GM19455 (cell line): ENCODE measurements around the gene MRPS34.

Experiments
- ATAC-seq: cut with Tn5 transposase; IDR thresholded peaks from one replicate; pipeline ENCODE4 v1.9.1; 2021; ENCODE audit not compliant: unreplicated experiment

Gene MRPS34

DNA sequence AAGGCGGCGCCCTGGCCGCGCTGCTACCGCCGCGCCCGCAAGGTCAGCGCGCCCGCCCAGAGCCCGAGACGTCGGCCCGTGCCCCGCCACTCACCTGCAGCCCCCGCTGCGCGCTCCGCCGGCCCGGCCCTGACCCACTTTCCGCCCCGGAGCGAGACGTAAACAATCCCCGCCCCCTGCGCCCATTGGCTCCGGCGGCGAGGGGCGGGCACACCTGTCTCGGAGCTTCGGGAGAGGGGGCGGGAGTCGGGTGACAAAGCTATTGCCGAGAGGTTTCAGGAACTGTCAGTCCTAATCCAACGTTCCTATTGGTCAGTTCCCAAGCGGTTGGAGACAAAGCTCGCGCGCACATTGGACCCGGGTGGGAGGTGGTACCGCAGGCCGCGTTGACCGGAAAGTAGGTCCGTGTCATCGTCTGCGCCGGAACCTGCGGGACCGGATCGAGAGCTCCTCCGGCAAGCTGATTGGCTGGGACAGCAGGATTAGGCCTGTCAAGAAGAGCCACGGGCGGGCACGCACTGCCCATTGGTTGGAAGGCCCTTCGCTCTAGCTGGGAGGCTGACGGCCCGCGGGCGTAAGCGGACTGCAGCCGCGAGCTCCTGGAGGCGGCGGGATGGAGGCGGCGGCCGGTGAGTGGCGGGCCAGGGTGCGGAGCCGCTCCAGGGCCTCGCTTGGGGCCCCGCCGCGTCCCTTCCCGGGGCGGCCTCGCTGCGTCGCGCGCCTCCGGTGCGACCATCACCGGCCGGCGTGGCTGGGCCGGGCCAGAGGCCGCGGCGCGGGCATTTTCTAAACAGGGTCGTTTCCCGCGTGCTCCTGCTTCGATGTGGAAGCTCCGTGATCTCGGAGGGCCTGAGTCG, 9.7 kb upstream of the MRPS34 start, which contains the start of the genes NUBP2 and SPSB3:
Gene NUBP2 (plus strand): TSS at position 553 of the 857 bp plus-strand sequence. CDS start 61 bp downstream, at position 614.
Gene SPSB3 (minus strand): TSS at position 164 of the 857 bp plus-strand sequence. CDS start 1,088 bp downstream, outside the sequence.
- ATAC-seq = peak; percentile 83

DNA sequence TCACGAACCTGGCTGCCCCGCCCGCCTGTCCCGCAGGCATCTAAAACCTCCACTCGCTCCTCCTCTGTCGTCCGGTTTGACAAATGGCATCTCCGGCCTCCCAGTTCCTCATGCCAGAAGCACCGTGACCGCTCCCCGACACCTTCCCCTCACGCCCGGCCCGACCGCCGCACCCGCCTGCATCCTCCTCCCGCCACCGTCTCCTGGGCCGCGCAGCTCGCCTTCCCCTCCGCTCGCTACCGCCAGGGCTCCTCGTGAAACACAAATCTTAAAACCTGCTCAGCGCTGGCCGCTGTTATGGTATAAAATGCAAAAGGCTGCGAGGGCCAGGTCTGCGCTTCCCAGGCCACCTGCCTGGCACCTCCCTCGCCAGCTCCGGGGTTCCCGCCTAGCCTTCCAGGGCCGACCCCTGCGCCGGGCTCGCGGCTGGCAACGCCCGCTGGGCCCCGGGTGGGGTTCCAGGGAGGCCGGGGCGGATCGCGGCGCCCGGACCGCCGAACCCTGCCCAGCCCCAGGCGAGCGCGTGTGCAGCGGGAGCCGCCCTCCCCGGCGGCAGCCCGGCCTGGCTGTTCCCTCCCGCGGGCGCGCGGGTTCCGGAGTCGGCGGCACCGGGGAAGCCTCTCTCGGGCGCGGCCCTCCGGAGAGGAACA, 8.9 kb upstream of the MRPS34 start:
- ATAC-seq = peak; percentile 10

DNA sequence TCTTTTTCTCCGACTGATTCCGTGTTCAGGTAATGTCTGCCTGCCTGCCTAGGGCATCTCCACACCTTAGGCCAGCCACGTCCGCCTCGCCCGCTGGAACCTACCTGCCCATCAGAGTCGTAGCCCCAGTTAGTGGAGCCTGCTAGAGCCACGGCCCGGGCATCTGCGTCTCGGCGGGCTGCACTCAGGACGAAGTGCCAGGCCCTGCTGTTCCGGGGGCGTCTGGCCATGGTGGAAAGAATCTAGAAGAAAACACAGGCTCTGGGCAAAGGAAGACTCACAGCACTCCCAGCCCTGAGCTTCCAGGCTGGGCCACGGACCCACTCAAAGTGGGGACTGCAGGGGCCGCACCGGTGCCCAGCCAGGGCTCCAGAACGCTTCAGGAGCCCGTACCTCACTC, 8.3 kb upstream of the MRPS34 start:
- no peak for ATAC-seq

DNA sequence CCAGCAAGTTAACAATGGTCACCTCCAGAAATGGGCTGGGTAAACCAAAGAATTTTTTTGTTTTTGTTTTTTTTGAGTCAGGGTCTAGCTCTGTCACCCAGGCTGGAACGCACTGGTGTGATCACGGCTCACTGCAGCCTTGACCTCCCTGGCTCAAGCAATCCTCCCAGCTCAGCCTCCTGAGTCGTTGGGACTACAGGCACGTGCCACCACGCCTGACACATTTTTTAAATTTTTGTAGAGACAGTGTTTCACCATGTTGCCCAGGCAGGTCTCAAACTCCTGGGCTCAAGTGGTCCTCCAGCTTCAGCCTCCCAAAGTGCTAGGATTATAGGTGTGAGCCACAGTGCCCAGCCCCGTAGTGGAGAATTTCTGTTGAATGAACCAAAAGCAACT, 7.7 kb upstream of the MRPS34 start:
- ATAC-seq = no peak

DNA sequence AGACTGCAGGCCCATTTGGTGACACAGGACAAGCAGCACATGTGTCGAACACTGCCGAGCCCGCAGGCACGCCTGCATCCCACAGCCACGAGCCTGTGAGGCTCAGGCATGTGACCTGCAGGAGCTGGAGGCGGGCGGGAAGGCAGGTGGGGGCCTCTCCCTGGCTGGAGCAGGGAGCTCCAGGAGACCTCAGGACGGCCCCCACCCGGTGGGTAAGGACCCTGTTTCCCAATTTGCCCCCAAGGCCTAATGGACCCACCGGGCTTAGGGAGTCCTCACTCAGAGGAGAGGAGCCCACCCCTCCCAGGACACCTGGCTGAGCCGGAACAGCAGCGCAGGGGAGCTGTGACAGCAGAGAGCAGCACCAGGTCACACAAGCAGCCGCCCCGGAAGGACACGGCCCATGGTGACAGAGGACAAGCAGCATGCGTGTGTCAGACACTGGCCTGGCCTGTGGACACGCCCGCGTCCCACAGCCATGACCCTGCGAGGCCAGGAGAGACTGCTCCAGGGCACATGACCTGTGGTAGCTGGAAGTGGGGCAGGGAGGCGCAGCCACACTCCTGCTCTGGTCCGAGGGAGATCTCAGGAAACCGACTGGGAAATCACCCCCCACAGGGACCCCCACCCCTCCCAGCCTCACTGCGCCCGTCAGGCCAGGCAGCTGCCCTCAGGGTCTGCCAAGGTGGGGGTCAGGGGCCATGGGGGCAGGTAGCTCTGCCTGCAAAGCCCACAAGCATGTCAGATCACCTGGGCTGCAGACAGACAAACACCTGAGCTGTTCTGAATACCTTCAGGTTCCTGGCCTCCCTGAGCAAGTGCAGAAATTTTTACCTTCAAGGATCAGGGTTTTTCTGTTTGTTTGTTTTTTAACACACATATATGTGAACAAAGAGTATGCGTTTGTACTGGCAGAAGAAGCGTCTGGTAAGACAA, 7.1 kb upstream of the MRPS34 start:
- ATAC-seq = no peak

DNA sequence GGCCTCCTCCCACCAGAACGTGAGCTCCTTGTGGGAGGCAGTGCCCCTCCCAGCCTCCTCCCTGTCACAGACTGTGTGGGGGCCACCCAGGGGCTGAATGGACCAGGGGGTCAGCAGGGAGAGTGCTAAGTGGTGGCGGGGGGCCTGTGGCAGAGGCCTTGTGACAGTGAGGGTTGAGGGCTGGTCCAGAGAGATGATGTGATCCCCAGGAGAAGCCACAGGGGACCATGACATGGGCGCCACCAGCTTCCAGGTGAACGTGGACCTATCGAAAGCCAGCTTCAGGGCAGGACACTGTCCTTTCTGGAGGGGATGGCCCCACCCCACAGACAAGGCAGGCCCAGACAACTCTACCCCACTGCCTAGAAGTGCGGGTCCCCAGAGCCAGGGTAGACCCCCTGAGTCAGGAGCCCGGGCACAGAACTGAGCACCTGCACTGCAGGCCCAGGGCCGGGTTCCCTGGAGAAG, 6.3 kb upstream of the MRPS34 start:
- ATAC-seq = no peak

DNA sequence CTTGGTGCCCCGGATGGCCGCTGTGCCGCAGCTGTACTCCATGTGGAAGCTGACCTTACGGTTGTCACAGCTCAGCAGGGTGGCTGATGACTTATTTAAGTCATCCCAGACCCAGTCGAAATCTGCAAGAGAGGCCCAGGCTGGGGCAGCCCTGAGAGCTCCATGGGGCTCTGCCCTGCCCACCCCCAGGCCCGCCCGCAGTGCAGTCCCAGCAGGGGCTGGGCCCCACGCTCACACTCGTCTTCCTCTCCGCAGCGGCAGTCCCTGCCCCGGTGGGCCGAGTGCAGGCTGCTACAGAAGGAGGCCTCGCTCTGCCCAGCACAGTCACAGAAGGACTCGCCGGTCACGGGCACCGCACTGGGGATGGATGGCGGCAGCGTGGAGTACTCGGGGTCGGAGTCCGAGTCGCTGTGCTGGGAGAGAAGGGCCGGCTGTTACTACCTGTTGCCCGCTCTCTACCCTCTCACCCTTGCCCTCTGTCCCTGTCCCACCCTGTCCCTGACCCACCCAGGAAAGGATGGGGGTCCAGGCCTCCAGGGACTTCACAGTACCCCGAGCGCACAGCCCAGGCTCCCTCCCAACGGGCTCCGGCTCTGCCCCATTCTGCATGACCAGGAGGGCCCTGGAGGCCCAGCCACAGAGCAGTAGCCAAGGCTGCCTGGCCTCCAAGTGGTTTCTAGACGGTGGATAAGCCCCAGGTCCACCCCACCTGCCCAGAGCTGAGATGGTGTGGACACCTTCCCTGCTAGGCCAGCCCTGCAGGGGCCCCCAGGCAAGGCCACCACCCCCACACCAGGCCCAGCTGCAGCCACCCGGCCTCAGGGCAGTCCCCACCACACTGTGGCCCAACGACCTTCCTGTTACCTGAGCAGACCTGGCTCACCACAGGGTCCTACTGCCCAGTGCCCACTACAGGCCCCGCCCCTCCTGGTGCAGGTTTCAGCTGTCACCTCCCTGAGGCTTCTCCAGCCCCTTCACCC, 5.6 kb upstream of the MRPS34 start:
- no peak for ATAC-seq

DNA sequence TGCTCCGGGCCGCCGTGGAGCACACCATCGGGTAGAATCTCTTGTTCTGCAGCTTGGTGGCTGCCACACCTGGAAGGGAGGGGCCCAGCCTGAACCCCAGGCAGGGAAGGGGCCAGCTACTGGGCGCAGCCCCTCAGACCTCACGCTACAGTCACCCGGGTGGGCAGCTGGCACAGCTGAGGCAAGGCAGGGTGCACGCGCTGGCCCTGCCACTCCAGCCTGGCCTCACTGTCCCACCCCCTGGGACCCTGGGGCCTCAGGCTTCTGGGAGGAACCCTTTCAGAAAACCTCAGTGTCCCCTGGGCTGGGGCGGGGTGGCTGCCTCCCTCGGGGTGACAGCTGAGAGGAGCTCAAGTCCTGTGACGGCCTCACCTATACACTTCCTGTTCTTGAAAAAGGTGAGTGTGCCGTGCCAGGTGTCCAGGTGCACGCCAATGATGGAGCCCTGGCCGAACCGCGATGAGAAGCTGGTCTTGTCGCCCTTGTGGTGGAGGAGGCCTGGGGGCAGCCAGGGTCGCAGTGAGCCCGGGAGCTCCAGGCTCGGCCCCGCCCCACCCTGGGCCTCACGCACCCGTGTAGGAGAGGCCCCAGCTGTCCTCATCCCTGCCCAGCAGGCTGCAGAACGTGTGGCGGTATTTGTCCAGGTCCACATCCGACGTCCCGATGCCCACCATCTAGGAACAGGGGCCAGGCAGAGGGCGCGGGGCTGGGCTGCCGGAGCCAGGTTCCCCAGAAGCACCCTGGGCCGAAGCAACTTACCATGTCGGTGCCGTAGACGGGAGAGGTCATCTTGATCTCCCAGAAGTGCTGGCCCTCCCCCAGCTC, 4.7 kb upstream of the MRPS34 start:
- ATAC-seq = no peak

DNA sequence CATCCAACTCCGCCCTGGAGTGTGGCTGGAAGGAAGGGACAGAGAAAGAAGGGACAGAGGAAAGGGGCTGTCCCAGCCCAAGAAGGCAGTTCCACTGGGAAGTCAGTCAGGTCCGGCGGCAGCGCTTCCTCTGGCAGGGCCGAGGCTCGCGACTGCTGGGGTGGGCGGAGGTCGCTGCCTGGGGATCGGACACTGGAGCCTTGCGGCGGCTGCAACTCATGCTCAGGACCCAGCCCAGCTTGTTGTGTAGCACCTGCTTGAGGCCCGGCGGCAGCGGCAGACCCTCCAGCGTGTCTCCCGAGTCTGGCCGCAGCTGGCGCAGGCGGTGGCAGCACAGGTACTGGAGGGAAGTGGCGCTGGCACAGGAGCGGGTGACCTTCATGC, 4.0 kb upstream of the MRPS34 start:
- ATAC-seq = no peak

DNA sequence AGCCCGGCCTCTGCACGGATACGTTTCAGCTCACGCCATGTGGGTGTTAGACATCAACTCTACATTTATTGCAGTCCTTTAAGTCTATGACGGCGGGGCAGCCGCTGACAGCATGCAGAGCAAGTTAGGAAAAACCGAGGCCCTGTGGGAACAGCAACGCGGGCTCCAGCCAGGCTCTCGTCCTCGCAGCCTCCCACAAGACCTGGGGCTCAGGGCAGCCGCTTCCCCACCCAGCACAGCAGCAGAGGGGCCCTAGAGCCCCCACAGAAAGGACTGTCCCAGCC, 3.7 kb upstream of the MRPS34 start:
- ATAC-seq = no peak

DNA sequence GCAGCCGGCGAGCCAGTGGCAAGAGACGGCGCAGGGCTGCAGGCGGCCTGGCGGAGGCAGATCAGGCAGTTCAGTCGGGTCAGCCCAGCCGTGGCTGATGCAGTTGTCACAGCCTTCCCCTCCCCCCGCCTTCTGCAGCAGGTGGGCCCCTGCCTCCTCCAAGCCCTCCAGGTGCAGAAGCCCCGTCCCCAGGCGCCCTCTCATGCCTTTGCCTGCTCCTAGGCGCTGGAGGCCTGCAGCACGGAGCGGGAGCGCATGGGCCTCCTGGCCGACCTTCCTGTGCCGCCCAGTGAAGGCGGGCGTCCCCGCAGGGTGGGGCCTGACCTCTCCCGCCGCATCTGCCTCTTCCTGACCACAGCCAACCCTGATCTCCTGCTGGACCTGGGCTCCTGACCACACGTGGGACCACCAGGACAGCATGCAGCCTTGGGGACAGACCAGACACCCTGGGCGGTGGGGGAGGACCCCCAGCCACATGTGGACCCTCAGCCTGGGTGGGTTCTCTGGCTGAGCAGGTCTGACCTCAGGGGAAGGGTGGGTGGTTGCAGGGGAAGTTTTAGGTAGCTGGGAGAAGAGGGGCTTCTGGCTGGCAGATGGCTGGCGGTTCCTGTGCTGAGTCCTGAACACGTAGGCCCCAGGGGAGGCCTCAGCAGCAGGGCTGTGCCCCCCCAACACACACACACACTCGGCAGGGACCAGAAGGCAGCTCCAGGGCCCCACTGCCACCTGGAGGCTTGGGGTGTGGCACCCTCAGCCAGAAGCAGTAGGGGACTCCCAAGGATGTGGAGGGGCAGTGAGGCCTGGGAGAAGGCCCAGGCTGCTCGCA, 3.1 kb upstream of the MRPS34 start:
- ATAC-seq = no peak

DNA sequence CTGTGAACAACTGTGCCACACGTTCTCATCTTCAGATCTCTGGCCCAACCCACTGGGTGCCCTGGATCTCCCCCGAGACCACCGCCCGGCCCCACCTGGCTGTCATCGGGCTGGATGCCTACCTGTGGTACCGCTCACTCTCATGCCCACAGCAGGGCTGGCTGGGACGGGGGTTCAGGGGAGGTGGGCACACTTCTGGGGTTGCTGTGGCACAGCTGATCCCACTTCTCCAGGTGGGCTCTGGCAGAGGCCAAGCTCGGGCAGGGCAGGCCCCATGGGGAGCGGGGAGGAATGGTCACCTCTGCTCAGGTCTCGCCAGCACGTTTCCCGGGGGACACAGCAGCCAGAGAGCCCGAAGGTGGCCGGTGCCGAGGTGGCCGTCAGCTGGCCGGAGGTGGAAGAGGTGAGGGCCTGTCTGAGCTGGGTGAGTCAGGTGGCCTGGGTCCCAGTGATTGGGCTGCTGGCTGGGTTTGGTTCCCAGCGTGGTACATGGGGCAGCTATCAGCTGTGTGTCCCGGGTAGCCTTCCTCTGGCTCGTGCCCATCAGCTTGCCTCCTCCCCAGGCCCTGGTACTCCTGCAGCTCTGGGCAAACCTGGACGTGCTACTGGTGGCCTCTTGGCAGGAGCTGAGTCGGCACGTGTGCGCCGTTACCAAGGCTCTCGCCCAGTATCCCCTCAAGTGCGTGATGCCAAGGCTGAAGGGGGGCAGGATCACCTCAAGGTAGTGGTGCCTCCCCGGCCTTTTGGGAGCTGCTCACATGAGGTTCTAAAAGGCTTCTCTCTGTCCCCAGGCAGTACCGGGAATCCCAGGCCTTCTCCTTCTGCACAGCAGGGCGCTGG, 2.3 kb upstream of the MRPS34 start:
- ATAC-seq = no peak

DNA sequence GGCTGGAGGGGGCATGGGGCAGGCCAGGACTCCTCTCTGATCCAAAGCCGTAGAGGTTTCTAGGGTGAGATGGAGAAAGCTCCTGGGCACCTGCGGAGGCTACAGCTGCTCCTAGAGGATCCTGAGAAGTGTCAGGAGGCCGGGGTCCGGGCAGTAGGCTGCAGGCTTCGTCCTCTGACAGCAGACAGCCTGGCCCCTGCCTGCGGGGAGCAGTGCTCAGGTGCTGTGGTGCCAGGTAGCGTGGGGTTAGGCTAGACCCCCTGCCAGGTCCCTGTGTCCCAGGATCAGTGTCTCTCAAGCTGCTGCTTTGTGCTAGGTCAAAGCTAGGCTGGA, 1.5 kb upstream of the MRPS34 start:
- ATAC-seq = no peak

DNA sequence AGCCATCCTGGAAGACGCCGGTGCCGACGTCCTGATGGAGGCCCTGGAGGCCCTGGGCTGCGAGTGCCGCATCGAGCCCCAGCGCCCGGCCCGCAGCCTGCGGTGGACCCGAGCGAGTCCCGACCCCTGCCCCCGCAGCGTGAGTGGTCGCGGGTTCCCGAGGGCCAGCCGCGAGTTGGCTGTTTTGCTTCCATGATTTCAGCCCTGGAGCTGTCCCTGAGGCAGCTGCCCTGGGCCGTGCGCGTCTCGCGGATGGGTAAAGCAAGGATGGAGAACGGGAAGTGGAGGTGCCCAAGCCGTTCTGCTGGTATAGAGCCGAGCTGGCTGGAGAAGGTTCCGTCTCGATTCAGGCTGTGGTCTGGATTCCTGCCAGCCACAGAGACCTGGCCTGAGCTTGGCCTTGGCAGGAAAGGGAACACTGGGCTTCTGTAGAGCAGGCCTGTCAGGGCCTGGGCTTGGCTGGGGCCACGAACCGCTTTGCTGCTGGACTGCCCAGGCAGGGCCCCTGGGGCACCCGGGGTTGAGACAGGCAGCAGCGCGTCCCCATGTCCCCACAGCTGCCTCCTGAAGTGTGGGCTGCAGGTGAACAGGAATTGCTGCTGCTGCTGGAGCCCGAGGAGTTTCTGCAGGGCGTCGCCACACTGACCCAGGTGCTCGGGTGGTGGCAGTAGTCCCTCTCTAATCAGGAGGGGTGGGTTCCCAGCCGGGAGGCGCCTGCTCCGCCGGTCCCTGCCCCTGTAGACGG, 941 bp upstream of the MRPS34 start:
- no peak for ATAC-seq

DNA sequence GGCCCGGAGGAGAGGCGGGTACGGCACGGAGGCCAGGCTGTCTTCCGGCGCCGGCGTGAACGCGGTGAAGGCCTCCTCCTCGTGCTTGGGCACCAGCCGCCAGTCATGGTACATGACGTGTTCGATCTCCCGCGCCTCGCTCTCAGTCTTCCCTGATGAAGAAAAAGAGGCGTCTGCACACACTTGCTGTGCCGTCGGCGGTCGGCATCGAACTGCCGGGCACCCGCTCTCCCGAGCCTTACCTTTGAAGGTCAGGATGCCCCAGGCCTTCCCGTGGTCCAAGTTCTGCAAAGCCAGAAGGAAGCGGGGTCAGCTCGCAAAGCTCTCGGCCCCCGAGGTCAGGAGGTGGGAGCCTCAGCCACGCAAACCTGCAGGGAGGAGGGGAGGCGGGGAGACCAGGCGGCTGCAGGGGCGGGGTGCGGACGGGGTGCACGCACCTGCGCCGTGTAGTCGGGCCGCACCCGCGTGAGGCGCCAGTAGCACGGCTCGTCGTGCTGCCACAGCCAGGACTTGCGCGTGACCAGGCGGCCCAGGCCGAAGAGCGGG, 499 bp downstream of the MRPS34 start, which contains the start of gene EME2:
Gene EME2 (plus strand): TSS at position 449 of the 546 bp plus-strand sequence. CDS start 418 bp downstream, outside the sequence.
- ATAC-seq = no peak

DNA sequence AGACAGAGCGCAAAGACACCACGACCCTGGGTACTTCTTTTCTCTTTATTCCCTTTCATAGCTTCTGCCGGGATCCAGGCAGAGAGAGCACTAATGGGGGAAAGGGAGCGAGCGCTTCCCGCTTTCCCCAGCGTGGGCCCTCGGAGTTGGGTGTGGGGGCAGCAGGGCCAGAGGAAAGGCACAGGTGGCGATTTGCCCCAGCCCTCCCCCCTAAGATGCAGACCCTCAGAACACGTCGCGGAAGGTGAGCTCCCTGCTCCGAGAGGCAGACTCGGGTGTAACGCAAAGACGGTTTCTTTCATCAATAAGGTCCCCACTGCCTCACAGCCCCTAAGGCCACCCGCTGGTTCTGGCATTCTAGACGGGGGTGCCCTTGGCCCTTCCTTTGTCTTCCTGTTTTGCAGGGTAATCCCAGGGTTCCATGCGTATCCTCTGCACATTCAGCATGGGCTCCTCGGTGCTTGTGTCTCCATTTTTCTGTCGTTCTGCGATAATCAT, 1.0 kb downstream of the MRPS34 start:
- ATAC-seq = no peak
